ENCODE measurements around the gene WBP4.

GRCh38 chr13:41019011-41019487 lies 42.3 kb upstream of the WBP4 start, which contains the start of gene ELF1:
- TF ChIP-seq EZH2 (IDR thresholded peaks at IDR 0.05; ENCODE audit: borderline replicate concordance, low read depth, low read length) (no peak), POU5F1 (IDR thresholded peaks at IDR 0.05; ENCODE audit: borderline replicate concordance, low read depth, low read length, partially characterized antibody) (no peak), PRPF4 (IDR thresholded peaks at IDR 0.05; ENCODE audit: insufficient read depth, low read depth, low read length, poor library complexity, severe bottlenecking) (no peak), MAFF (IDR thresholded peaks at IDR 0.05; ENCODE audit: low read length) (peak; percentile 11; the same call in 1 of the 2 replicates), POLR2AphosphoS5 (IDR thresholded peaks at IDR 0.05; ENCODE audit: control insufficient read depth, insufficient read depth, low read depth, low read length) (no peak), ZFPM2 (CRISPR knock-in tag; IDR thresholded peaks at IDR 0.05) (no peak)

Measured in K562 (cell line).